Keratinocyte (primary cell): ENCODE measurements around the gene NEURL1. TPM values are rescaled to one million over a fixed set of nuclear protein-coding genes. Genes with fewer than 3 reads are reported as not detected.

Experiments used
- DNase-seq: peaks from one replicate; pipeline ENCODE4 v3.0.0-alpha.2; 2011; ENCODE audit warnings: low read depth, missing footprints, low spot score
- FAIRE-seq: peaks from 2 replicates; lab custom pipeline; 2011; peaks lifted over from hg19 to GRCh38; lab: Jason Lieb, UNC
- H2AFZ ChIP-seq: 2 replicates; pipeline ENCODE4 v1.6.0; 2012; ENCODE audit warnings: low read length, control low read depth, inconsistent platforms; ENCODE audit not compliant: control insufficient read depth
- H3K27ac ChIP-seq: 2 replicates; pipeline ENCODE4 v1.5.1; 2011; ENCODE audit warnings: low read length; ENCODE audit not compliant: control insufficient read depth, insufficient read depth
- H3K27me3 ChIP-seq: 3 replicates; pipeline ENCODE4 v1.6.0; 2011; ENCODE audit warnings: low read length; ENCODE audit not compliant: control insufficient read depth, insufficient read depth; ENCODE audit errors: extremely low read depth
- H3K36me3 ChIP-seq, 2 experiments: 2 replicates in 1 of 2; 3 replicates in 1 of 2; pipeline ENCODE4 v1.5.1; 2011; ENCODE audit warnings: low read length in 2 of 2, mild to moderate bottlenecking in 1 of 2; ENCODE audit not compliant: control insufficient read depth in 2 of 2, insufficient read depth in 2 of 2; ENCODE audit errors: extremely low read depth in 1 of 2
- H3K4me1 ChIP-seq: 3 replicates; pipeline ENCODE4 v1.5.1; 2011; ENCODE audit warnings: low read length; ENCODE audit not compliant: control insufficient read depth, insufficient read depth; ENCODE audit errors: extremely low read depth
- H3K4me2 ChIP-seq: 3 replicates; pipeline ENCODE4 v1.6.0; 2011; ENCODE audit warnings: low read depth, low read length; ENCODE audit not compliant: control insufficient read depth, insufficient read depth; ENCODE audit errors: extremely low read depth
- H3K4me3 ChIP-seq, 3 experiments: fragments of 200-600 bp in 1 of 3; sonication (generic) in 1 of 3; 2 replicates in 2 of 3; 3 replicates in 1 of 3; pipeline ENCODE4 v1.5.1; 2011 to 2016; ENCODE audit warnings: low read length in 3 of 3, mild to moderate bottlenecking in 3 of 3, control low read depth in 2 of 3, inconsistent platforms in 1 of 3, low read depth in 1 of 3, mixed read lengths in 1 of 3, mixed run types in 1 of 3, moderate library complexity in 1 of 3; ENCODE audit not compliant: control insufficient read depth in 2 of 3, insufficient read depth in 2 of 3; ENCODE audit errors: extremely low read depth in 1 of 3
- H3K79me2 ChIP-seq: 2 replicates; pipeline ENCODE4 v1.6.0; 2012; ENCODE audit warnings: low read length; ENCODE audit not compliant: control insufficient read depth, insufficient read depth
- H3K9ac ChIP-seq: 3 replicates; pipeline ENCODE4 v1.6.0; 2011; ENCODE audit warnings: low read length; ENCODE audit not compliant: control insufficient read depth, insufficient read depth; ENCODE audit errors: extremely low read depth
- H3K9me1 ChIP-seq: 3 replicates; pipeline ENCODE4 v1.6.0; 2011; ENCODE audit warnings: low read length; ENCODE audit not compliant: control insufficient read depth, insufficient read depth; ENCODE audit errors: extremely low read depth
- H3K9me3 ChIP-seq: 2 replicates; pipeline ENCODE4 v1.5.1; 2012; ENCODE audit warnings: low read depth, low read length; ENCODE audit not compliant: control insufficient read depth
- H4K20me1 ChIP-seq: 3 replicates; pipeline ENCODE4 v1.6.0; 2011; ENCODE audit warnings: low read length; ENCODE audit not compliant: control insufficient read depth, insufficient read depth; ENCODE audit errors: extremely low read depth
- CTCF ChIP-seq, 3 experiments: IDR thresholded peaks in 1 of 3; conservative IDR thresholded peaks in 1 of 3; optimal IDR thresholded peaks in 1 of 3; 2 replicates in 2 of 3; 3 replicates in 1 of 3; pipeline versions ENCODE3 to v1.5.1; 2011; ENCODE audit warnings: low read length in 3 of 3, mild to moderate bottlenecking in 3 of 3, moderate library complexity in 2 of 3, control low read depth in 1 of 3, inconsistent platforms in 1 of 3; ENCODE audit not compliant: insufficient read depth in 2 of 3; ENCODE audit errors: extremely low read depth in 1 of 3
- EZH2 ChIP-seq: IDR thresholded peaks from one replicate; pipeline ENCODE4 v1.6.1; 2012; ENCODE audit warnings: inconsistent platforms, mild to moderate bottlenecking, low read length, moderate library complexity
- dilution Hi-C: fragments of 300-500 bp; cut with MboI; formaldehyde crosslinking; loops from one replicate; pipeline ENCODE4 v1.7.0; 2020; ENCODE audit warnings: low sequenced_read_pairs; ENCODE audit not compliant: extremely low pct_ligation_motif_present
- polyA plus RNA-seq, 5 experiments: library from polyadenylated mRNA; depleted of rRNA in 3 of 5; stranded (reverse) in 3 of 5; stranded (forward) in 1 of 5; unstranded in 1 of 5; fragments of >200 nt; gene quantifications; 1 replicate in 1 of 5; 2 replicates in 3 of 5; 3 replicates in 1 of 5; pipeline versions ENCODE4 v1.2.1 to v1.2.3, GENCODE V29; 2011 to 2012; ENCODE audit warnings: missing spikeins in 2 of 5, low read depth in 1 of 5, low replicate concordance in 1 of 5

Gene NEURL1
- polyA plus RNA-seq, 1 donor (not counting 4 experiments of a cell fraction or from before 2014, with no cell fraction given), result 0.03 TPM

- H4K20me1 ChIP-seq, result no peaks in the 10 kb centered on the region
- H3K4me1 ChIP-seq, result no peaks in the 10 kb centered on the region
- no peak overlapping the region for H3K4me3 ChIP-seq
- no peak for DNase-seq
- no peak overlapping the region for H2AFZ ChIP-seq
- H3K9me3 ChIP-seq, result no peaks in the 10 kb centered on the region
- dilution Hi-C loops, result no loop called here
- TF ChIP-seq EZH2, result no peak
- TF ChIP-seq CTCF (optimal IDR thresholded peaks at IDR 0.05 in 1 of 3, IDR thresholded peaks at IDR 0.05 in 1 of 3, conservative IDR thresholded peaks at IDR 0.05 in 1 of 3; ENCODE audit: extremely low read depth in 1 of 3, insufficient read depth in 2 of 3, low read length in 3 of 3), result no peak
- no peak overlapping the region for H3K9ac ChIP-seq
- no peaks in the 10 kb centered on the region for H3K9me1 ChIP-seq
- no peak overlapping the region for H3K4me2 ChIP-seq
- no peak for FAIRE-seq
- no peaks in the 10 kb centered on the region for H3K36me3 ChIP-seq
- no peaks in the 10 kb centered on the region for H3K79me2 ChIP-seq
- H3K27ac ChIP-seq, result no peak overlapping the region
- peaks cover 3% of the 10 kb centered on the region for H3K27me3 ChIP-seq
These were observed 41.4 kb downstream of the NEURL1 start for GRCh38 chr10:103534621-103535498.

- dilution Hi-C loops, result no loop called here
- Histone ChIP-seq H3K9me1 (no peaks in the 10 kb centered on the region), H3K4me3 (no peak overlapping the region), H4K20me1 (no peaks in the 10 kb centered on the region), H3K4me2 (no peak overlapping the region), H3K27ac (no peak overlapping the region), H3K4me1 (no peaks in the 10 kb centered on the region), H3K36me3 (no peaks in the 10 kb centered on the region), H3K27me3 (peaks cover 3% of the 10 kb centered on the region), H3K9me3 (no peaks in the 10 kb centered on the region), H3K79me2 (no peaks in the 10 kb centered on the region), H3K9ac (no peak overlapping the region), H2AFZ (no peak overlapping the region)
- TF ChIP-seq EZH2 (no peak), CTCF (optimal IDR thresholded peaks at IDR 0.05 in 1 of 3, IDR thresholded peaks at IDR 0.05 in 1 of 3, conservative IDR thresholded peaks at IDR 0.05 in 1 of 3; ENCODE audit: extremely low read depth in 1 of 3, insufficient read depth in 2 of 3, low read length in 3 of 3) (no peak)
- no peak for FAIRE-seq
- DNase-seq, result no peak
These were observed 42.1 kb downstream of the NEURL1 start for GRCh38 chr10:103535595-103535994.
